GM18951 (cell line): ENCODE measurements around the gene SLC30A3.
"Not testable (repeated sequence)": the region's sequence is repeated elsewhere in the genome, so short reads cannot be mapped to it uniquely, and the experiment has no call there.

ENCODE experiments used
- POLR2A ChIP-seq: IDR thresholded peaks from 4 replicates; pipeline ENCODE4 v1.6.1; 2011; ENCODE audit warnings: mild to moderate bottlenecking; ENCODE audit not compliant: insufficient read length, insufficient read depth; ENCODE audit errors: extremely low read depth
- in situ Hi-C: fragments of 300-500 bp; cut with MboI; formaldehyde crosslinking; loops from one replicate; pipeline ENCODE4 v1.12.0; 2022; ENCODE audit warnings: low sequenced_read_pairs, mixed read lengths, inconsistent platforms; ENCODE audit not compliant: unreplicated experiment

Gene SLC30A3, protein sequence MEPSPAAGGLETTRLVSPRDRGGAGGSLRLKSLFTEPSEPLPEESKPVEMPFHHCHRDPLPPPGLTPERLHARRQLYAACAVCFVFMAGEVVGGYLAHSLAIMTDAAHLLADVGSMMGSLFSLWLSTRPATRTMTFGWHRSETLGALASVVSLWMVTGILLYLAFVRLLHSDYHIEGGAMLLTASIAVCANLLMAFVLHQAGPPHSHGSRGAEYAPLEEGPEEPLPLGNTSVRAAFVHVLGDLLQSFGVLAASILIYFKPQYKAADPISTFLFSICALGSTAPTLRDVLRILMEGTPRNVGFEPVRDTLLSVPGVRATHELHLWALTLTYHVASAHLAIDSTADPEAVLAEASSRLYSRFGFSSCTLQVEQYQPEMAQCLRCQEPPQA

DNA sequence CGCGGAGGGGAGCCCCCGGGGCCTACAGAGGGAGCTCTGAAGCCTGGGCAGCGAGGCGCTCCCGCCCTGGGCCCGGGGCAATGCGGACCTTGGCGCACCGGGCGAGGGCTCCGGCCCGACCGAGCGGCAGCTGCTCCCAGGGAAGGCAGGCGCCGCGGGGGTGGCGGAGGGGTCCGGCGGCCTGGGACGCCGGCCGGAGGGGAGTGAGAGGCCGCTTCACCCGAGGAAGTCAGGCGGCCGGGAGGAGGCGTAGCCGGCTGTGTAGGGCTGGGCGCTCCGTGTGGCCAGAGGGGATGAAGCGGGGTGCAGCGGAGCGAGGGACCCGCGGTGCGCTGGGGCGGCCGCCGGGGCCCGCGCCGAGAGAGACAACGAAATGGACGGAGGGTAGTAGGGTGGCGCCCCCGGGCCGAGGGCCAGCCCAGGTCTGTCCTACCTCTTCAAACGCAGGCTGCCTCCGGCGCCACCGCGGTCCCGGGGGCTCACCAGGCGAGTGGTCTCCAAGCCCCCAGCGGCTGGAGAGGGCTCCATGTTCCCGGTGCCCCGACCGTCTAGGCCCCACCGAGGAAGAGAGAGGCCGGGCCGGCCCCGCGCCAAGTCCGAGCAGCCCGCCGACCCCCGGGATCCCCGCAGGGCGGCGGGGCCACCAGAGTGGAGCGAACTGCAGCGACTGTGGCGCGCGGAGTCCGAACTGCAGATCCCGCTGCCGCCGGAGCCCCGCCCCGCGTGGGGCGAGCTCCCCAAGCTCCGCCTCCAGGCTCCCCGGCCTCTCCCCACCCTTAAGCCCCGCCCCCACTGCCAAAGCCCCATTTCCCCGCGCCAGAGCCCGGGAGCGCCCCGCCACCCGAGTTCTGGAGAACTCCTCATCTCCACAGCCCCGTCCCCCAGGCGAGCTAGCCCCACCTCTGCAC is at the start of gene SLC30A3:
TSS of gene SLC30A3 (minus strand) at position 669 of the 908 bp plus-strand sequence. CDS start at position 528, 141 bp downstream.
- TF ChIP-seq POLR2A: no peak
- in situ Hi-C loops: no loop called here

DNA sequence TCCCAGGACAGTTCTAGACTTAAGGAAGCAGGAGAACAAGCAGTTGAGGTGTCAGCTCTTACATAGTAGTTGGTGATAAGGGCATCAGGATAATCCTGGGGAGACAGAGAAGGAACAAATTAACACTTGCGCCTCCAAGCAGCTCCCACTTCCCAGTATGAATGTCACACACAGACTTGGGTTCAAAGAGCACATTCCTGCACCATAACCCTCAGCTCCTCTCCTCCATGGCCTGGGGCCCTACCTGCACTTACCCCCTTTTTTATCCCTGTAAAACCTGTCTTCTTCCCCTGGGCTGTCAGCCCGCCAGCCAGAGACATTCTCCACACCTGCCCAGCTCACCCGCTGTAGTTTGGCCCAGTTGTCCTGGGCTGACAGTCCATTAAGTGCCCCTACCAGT is 49.3 kb upstream of the SLC30A3 start:
- in situ Hi-C loops: no loop called here

DNA sequence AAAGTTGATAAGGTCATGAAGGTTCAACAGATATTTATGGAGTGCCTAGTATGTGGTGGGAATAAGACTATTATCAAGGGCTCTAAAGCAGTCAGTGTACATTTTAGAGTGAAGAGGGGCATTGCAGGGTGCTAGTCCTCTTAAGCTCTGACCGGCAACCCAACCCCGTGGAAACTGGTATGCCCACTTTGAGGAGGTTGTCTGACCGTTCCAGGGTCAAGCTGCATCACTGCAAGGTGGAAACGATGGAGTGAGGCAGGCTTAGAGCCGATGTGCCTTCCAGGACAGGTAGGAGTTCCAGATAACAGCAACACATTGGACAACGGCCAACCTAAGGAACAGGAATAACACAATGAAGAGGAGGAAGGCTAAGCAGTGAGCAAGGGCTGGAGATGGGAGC is 46.8 kb upstream of the SLC30A3 start:
- in situ Hi-C loops: no loop called here
- no peak for TF ChIP-seq POLR2A

More for the DNA sequence above, 49.3 kb upstream of the SLC30A3 start:
- TF ChIP-seq POLR2A: no peak

DNA sequence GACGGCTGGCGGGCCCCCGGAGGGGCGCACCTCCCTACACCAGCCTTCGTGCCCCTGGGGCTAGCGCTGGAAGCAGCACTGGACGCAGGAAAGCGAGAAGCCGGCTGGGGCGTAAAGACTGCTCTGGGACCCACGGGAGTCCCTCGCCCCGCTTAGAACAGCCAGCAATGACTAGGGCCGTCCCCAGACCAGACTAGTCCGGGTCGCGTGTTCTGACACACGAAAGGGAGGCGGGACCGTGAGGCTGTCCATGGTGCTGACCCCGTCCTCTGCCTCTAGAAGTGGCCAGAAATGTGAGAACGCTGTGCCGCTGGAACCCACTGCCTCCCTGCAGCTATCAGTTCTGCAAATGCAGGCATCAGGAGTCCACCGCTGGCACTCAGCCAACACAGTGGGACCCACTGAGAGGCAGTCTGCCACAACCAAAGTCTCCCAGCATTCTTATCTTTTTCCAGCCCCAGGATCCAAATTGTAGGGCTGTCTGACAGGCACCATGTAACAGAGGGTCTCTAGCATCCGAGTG is 45.6 kb upstream of the SLC30A3 start, which contains the start of gene UCN:
TSS of gene UCN (minus strand) at position 87 of the 523 bp plus-strand sequence. CDS start 550 bp downstream, outside the sequence.
- in situ Hi-C loops: no loop called here
- TF ChIP-seq POLR2A: no peak

DNA sequence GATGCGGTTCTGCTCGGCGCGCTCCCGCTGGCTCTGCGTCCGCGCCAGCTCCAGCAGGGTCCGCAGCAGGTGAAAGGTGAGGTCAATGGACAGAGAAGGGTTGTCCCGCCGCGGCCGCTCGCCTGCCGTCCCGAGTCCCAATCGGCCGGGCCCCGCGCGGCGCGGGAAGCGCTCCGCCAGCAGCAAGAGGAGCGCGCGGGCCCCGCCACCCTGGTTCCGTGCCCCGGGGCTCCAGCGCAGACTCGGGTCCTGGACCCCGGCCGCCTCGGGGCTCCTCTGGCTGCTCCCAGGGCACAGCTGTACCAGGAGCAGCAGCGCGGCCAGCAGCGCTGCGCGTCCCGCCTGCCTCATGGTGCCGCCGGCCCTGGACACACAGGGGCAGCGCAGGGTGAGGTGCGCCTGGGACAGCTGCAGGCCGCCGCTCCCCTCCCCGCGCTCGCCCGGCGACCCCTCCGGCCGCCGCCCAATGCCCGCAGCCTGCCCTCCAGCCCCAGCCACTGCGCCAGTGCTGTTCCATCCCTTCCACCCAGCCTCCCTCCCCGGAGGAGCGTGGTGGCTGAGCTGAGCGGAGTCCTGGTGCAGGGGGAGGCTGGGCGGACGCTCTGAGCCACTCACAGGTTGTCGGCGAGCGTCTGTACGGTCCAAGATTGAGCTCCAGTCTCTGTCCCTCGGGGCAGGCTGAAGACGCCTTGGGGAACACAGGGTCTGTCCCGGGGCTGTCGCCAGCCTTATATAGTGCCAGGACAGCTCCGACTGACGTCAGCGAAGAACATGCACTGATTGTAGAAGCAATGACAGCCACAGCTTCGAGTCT is 44.9 kb upstream of the SLC30A3 start:
- TF ChIP-seq POLR2A: no peak
- in situ Hi-C loops: no loop called here

DNA sequence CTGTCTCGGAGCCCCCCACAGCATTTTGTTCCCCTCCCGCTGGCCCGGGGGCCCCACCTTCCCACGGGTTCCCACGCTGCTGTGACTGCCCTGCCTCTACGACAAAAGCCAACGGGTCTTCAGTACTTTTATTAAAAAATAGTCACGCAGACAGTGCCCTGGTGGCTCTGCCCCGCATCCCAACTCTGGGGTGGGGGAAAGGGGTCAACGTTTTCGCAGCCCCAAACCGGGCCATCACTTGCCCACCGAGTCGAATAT is 44.4 kb upstream of the SLC30A3 start:
- in situ Hi-C loops: no loop called here
- TF ChIP-seq POLR2A: no peak

DNA sequence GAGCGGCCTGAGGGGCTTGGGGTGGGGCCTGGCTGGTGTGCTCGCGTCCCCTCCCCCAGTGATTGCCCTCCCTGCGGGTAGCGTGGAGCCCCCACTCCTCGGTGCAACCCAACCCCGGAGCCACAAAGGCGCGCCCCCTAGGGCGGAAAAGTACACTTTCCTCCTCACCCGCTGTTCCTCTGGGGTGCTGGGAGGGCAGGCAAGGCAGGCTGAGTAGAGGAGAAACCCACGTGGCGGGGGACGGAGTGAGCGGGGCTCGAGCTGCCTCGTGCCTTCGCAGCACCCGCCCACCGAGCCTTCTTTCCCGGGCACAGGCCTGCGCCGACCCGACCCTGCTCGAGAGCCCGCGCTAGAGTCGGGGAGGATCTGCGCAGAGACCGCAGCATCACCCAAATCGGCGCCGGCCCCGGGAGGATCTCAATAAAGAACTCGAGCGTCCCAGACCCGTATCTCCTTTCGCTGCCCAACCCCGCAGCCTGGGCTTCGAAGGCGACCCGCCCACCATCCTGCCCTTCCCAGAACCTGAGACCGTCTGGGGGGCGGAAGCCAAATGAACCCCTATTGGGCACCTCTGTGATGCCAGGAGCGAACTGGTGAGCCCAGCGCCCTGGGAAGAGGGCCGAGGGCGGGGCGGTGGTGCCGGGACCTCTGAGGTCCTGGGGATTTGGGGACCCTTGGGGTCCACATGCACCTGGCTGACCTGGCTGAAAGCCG is 43.9 kb upstream of the SLC30A3 start:
- no peak for TF ChIP-seq POLR2A
- in situ Hi-C loops: no loop called here

DNA sequence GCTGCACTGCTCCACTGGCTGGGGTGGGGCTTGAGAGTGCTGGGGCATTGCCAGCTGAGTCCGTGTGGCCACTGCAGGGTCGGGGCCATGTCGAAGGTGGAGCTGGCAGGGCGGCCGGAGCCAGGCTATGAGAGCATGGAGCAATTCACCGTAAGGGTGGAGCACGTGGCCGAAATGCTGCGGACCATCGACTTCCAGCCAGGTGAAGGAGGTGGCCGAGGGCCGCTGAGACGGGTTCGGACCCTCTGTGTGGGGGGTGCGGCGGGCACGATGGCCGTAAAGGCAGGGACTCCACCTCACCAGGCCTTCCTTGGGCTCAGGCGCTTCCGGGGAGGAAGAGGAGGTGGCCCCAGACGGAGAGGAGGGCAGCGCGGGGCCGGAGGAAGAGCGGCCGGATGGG is 43.3 kb upstream of the SLC30A3 start:
- in situ Hi-C loops: no loop called here
- TF ChIP-seq POLR2A: no peak

DNA sequence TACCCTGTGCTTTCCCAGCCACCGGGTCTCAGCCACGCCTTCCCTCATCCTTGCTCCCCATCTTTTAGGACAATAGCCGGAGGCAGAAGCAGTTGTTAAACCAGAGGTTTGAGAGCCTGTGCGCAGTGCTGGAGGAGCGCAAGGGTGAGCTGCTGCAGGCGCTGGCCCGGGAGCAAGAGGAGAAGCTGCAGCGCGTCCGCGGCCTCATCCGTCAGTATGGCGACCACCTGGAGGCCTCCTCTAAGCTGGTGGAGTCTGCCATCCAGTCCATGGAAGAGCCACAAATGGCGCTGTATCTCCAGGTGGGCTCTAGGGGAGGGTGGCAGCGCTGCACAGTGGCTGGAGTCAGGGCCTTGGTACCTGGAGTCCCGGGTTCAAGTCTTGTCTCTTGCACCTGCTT is 42.7 kb upstream of the SLC30A3 start:
- no peak for TF ChIP-seq POLR2A
- in situ Hi-C loops: no loop called here

DNA sequence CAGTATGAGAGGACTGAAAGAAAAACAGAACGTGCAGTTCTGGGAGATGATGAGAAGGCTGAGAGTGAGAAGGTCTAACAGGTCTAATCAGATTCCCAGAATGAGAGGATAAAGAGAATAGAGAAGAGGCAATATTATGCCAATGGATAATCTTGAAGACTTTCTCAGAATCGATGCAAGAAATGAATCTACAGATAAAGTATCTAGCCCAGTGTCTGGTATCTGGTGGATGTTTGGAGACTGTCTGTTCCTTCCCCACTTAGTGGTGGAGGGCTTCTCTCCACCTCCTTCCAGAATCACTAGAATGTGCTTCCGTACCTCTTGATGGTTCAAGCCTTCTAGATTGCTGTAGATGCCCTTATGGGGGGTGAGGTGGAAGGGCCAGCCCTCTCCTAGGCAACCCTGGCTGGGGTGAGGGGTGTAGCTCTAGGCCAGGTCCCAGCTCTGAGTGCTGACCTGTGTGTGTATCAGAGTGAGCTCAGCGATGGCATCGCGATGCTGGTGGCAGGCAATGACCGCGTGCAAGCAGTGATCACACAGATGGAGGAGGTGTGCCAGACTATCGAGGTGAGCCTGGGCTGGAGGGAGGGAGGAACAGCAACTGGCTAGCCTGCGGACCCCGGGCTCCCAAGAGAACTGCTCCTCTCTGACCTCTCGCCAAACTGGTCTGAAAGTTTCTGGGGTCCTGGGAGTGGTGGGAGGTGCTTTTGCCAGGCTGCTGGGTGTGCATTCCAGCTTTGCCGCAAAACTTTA is 41.8 kb upstream of the SLC30A3 start:
- no peak for TF ChIP-seq POLR2A
- in situ Hi-C loops: no loop called here

DNA sequence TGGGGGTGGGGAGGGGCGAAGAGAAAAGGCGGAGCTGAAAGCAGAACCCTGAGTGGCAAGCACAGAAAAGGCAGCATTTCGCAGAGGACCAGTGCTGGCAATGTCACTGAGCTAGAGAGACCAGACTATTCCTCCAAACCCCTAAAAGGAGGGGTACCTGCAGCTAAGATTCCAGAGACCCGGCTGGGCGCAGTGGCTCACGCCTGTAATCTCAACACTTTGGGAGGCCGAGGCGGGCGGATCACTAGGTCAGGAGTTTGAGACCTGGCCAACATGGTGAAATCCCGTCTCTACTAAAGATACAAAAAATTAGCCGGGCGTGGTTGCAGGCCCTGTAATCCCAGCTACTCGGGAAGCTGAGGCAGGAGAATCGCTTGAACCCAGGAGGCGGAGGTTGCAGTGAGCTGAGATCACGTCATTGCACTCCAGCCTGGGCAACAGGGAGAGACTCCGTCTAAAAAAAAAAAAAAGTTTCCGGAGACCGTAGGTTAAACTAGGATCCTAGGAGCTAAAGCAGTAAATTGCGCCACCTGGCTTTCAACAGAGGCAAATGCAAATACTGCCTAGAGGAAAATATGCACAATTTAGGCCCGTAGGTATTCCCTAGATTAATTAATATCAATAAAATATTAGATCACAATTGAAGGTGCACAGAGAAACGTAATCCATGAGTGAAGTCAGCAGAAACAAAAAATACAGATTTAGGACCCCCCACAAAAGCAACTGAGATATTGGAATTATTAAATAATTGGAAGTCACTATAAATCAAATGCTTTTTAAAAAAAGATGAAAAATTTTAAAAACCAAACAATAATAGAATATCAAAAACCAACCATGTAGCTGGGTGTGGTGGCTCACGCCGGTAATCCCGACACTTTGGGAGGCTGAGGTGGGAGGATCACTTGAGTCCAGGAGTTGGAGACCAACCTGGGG is 40.5 kb upstream of the SLC30A3 start:
- in situ Hi-C loops: no loop called here
- TF ChIP-seq POLR2A: no peak

DNA sequence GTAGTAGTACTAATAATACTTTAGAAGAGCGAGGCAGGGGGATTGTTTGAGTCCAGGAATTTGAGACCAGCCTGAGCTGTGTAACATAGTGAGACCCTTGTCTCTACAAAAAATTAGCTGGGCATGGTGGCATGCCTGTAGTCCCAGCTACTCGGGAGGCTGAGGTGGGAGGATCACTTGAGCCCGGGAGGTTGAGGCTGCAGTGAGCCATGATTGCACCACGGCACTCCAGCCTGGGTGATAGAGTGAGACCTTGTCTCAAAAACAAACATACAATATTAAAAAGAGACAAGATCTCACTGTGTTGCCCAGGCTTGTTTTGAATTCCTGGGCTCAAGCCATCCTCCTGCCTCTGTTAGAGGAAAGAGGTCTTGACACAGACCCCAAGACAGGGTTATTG is 37.8 kb upstream of the SLC30A3 start:
- in situ Hi-C loops: not testable (repeated sequence)
